HG02970 (cell line): ENCODE data around the gene RIT2.

Experiments
- ATAC-seq: cut with Tn5 transposase; IDR thresholded peaks from one replicate; pipeline ENCODE4 v1.9.1; 2021; ENCODE audit warnings: mild to moderate bottlenecking, moderate library complexity, moderate number of reproducible peaks; ENCODE audit not compliant: unreplicated experiment, low FRiP score

The RIT2 gene

GRCh38 chr18:43092539-43092938 is 22.9 kb downstream of the RIT2 start:
- no peak for ATAC-seq

GRCh38 chr18:43081396-43081795 is 34.1 kb downstream of the RIT2 start:
- ATAC-seq: no peak

GRCh38 chr18:43080671-43081070 is 34.8 kb downstream of the RIT2 start:
- no peak for ATAC-seq

- no peak for ATAC-seq
Observed at GRCh38 chr18:43079422-43079821, 36.1 kb downstream of the RIT2 start.

GRCh38 chr18:43078478-43079092 is 36.9 kb downstream of the RIT2 start:
- no peak for ATAC-seq

GRCh38 chr18:43077510-43078308 is 37.8 kb downstream of the RIT2 start:
- ATAC-seq: no peak

GRCh38 chr18:43073771-43074170 is 41.7 kb downstream of the RIT2 start:
- ATAC-seq: no peak

- ATAC-seq: no peak
Observed at GRCh38 chr18:43068781-43069180, 46.7 kb downstream of the RIT2 start.

GRCh38 chr18:43067570-43067969 is 47.9 kb downstream of the RIT2 start:
- no peak for ATAC-seq

GRCh38 chr18:43061816-43062215 is 53.7 kb downstream of the RIT2 start:
- ATAC-seq: no peak

GRCh38 chr18:43061318-43061717 is 54.2 kb downstream of the RIT2 start:
- no peak for ATAC-seq

- ATAC-seq: no peak
Observed at GRCh38 chr18:43060020-43060419, 55.5 kb downstream of the RIT2 start.

GRCh38 chr18:43054815-43055519 is 60.5 kb downstream of the RIT2 start:
- no peak for ATAC-seq

- no peak for ATAC-seq
Observed at GRCh38 chr18:43049021-43049420, 66.5 kb downstream of the RIT2 start.

- no peak for ATAC-seq
Observed at GRCh38 chr18:43046322-43046721, 69.2 kb downstream of the RIT2 start.

- no peak for ATAC-seq
Observed at GRCh38 chr18:43043626-43044025, 71.9 kb downstream of the RIT2 start.

- no peak for ATAC-seq
Observed at GRCh38 chr18:43040281-43040680, 75.2 kb downstream of the RIT2 start.

GRCh38 chr18:43034683-43035500 is 80.6 kb downstream of the RIT2 start:
- no peak for ATAC-seq

GRCh38 chr18:43031169-43031568 is 84.3 kb downstream of the RIT2 start:
- ATAC-seq: no peak

GRCh38 chr18:43029414-43029813 is 86.1 kb downstream of the RIT2 start:
- ATAC-seq: no peak

GRCh38 chr18:43022874-43023273 is 92.6 kb downstream of the RIT2 start:
- ATAC-seq: no peak
